GM23338 (cell line): ENCODE results near the gene PLCXD3. TPM values are rescaled to one million over a fixed set of nuclear protein-coding genes. Genes with fewer than 3 reads are reported as not detected.

Experiments used
- ATAC-seq: fragments of 200-7000 bp; cut with Tn5 transposase; 3 replicates; pipeline ENCODE4 v1.9.1; 2020
- DNase-seq: peaks from one replicate; pipeline ENCODE4 v3.0.0-alpha.2; 2015; ENCODE audit warnings: low spot score
- H2AFZ ChIP-seq: fragments of 200-600 bp; sonication (generic); 2 replicates; pipeline ENCODE4 v1.8.0; 2016; ENCODE audit warnings: antibody characterized with exemption, mild to moderate bottlenecking, moderate library complexity
- H3F3A ChIP-seq: fragments of 200-600 bp; sonication (generic); replicated peaks from 2 replicates; pipeline ENCODE4 v1.8.0; 2017; ENCODE audit warnings: antibody characterized with exemption, mixed run types, low read depth
- H3K27ac ChIP-seq: fragments of 200-600 bp; sonication (generic); 2 replicates; pipeline ENCODE4 v1.6.1; 2016; ENCODE audit warnings: low read depth
- H3K27me3 ChIP-seq: fragments of 200-600 bp; sonication (generic); 2 replicates; pipeline ENCODE4 v1.8.0; 2016; ENCODE audit warnings: mild to moderate bottlenecking, mixed run types, moderate library complexity; ENCODE audit not compliant: insufficient read depth
- H3K36me3 ChIP-seq: fragments of 200-600 bp; sonication (generic); 2 replicates; pipeline ENCODE4 v1.8.0; 2016; ENCODE audit warnings: mild to moderate bottlenecking; ENCODE audit not compliant: insufficient read depth
- H3K4me1 ChIP-seq: fragments of 200-600 bp; sonication (generic); 2 replicates; pipeline ENCODE4 v1.8.0; 2016; ENCODE audit warnings: mild to moderate bottlenecking, moderate library complexity; ENCODE audit not compliant: insufficient read depth
- H3K4me2 ChIP-seq: fragments of 200-600 bp; sonication (generic); 2 replicates; pipeline ENCODE4 v1.7.1; 2017; ENCODE audit warnings: mixed run types
- H3K4me3 ChIP-seq: fragments of 200-600 bp; sonication (generic); 2 replicates; pipeline ENCODE4 v1.6.1; 2016; ENCODE audit warnings: mixed run types
- H3K79me2 ChIP-seq: fragments of 200-600 bp; sonication (generic); replicated peaks from 2 replicates; pipeline ENCODE4 v1.8.0; 2017; ENCODE audit warnings: mild to moderate bottlenecking; ENCODE audit not compliant: insufficient read depth
- H3K9me2 ChIP-seq: fragments of 200-600 bp; sonication (generic); 2 replicates; pipeline ENCODE4 v1.8.0; 2017; ENCODE audit not compliant: insufficient read depth
- H4K20me1 ChIP-seq: fragments of 200-600 bp; sonication (generic); replicated peaks from 2 replicates; pipeline ENCODE4 v1.8.0; 2017; ENCODE audit warnings: mild to moderate bottlenecking; ENCODE audit not compliant: insufficient read depth
- H3K27ac Mint-ChIP-seq: 2 replicates; pipeline ENCODE4 v1.8.0; 2020; ENCODE audit warnings: inconsistent platforms, mild to moderate bottlenecking, moderate library complexity, mixed read lengths
- H3K27me3 Mint-ChIP-seq: 3 replicates; pipeline ENCODE4 v1.8.0; 2022; ENCODE audit warnings: low read depth, mild to moderate bottlenecking, moderate library complexity, mixed read lengths, inconsistent platforms; ENCODE audit not compliant: insufficient read depth, poor library complexity
- H3K36me3 Mint-ChIP-seq: 3 replicates; pipeline ENCODE4 v1.8.0; 2021; ENCODE audit warnings: low read depth, mild to moderate bottlenecking, inconsistent platforms, moderate library complexity, mixed read lengths
- H3K4me1 Mint-ChIP-seq: 3 replicates; pipeline ENCODE4 v1.8.0; 2020; ENCODE audit warnings: mild to moderate bottlenecking, inconsistent platforms, mixed read lengths
- H3K4me3 Mint-ChIP-seq: 3 replicates; pipeline ENCODE4 v1.8.0; 2021; ENCODE audit warnings: moderate library complexity, mild to moderate bottlenecking, inconsistent platforms, mixed read lengths
- H3K9me3 Mint-ChIP-seq: 3 replicates; pipeline ENCODE4 v1.8.0; 2020; ENCODE audit warnings: moderate library complexity, mild to moderate bottlenecking, inconsistent platforms, mixed read lengths
- CREB1 ChIP-seq: fragments of 250-450 bp; sonication (Bioruptor Pico); IDR thresholded peaks from 2 replicates; pipeline ENCODE4 v1.5.0; 2020; ENCODE audit warnings: low read depth, mild to moderate bottlenecking, moderate library complexity
- ETS1 ChIP-seq: IDR thresholded peaks from 2 replicates; pipeline ENCODE4 v1.6.1; 2016; ENCODE audit warnings: antibody characterized with exemption
- EZH2 ChIP-seq: fragments of 200-600 bp; sonication (generic); IDR thresholded peaks from one replicate; pipeline ENCODE4 v1.8.0; 2017; ENCODE audit warnings: antibody characterized with exemption, mild to moderate bottlenecking, low read depth; ENCODE audit not compliant: unreplicated experiment
- EZH2phosphoT487 ChIP-seq: fragments of 200-600 bp; sonication (generic); IDR thresholded peaks from one replicate; pipeline ENCODE4 v1.8.1; 2018; ENCODE audit warnings: antibody characterized with exemption; ENCODE audit not compliant: unreplicated experiment
- JUNB ChIP-seq: IDR thresholded peaks from one replicate; pipeline ENCODE4 v1.6.1; 2016; ENCODE audit warnings: antibody characterized with exemption; ENCODE audit not compliant: unreplicated experiment
- NANOG ChIP-seq: IDR thresholded peaks from 2 replicates; pipeline ENCODE4 v1.6.1; 2016; ENCODE audit warnings: antibody characterized with exemption, borderline replicate concordance
- POLR2AphosphoS5 ChIP-seq: IDR thresholded peaks from 2 replicates; pipeline ENCODE4 v1.6.1; 2016; ENCODE audit warnings: antibody characterized with exemption, low read depth
- REST ChIP-seq: IDR thresholded peaks from one replicate; pipeline ENCODE4 v1.6.1; 2018; ENCODE audit warnings: antibody characterized with exemption; ENCODE audit not compliant: unreplicated experiment
- STAT1 ChIP-seq: IDR thresholded peaks from one replicate; pipeline ENCODE4 v1.6.1; 2016; ENCODE audit warnings: antibody characterized with exemption; ENCODE audit not compliant: unreplicated experiment
- ZNF114 ChIP-seq: fragments of 250-450 bp; sonication (Bioruptor Pico); IDR thresholded peaks from 2 replicates; pipeline ENCODE4 v1.5.0; 2020; ENCODE audit warnings: mild to moderate bottlenecking, moderate library complexity
- ZNF331 ChIP-seq: fragments of 250-450 bp; sonication (Bioruptor Pico); IDR thresholded peaks from 2 replicates; pipeline ENCODE4 v1.5.0; 2020; ENCODE audit warnings: low read depth, mild to moderate bottlenecking, moderate library complexity
- polyA plus RNA-seq: library from polyadenylated mRNA; unstranded; fragments of >200 nt; fragmentation: Nextera tagmentation; extraction: Ambion mirVana; gene quantifications from 2 replicates; pipeline ENCODE4 v1.2.1, GENCODE V29; 2016
- total RNA-seq: library from RNA; depleted of rRNA; stranded (reverse); fragments of >200 nt; shearing (Covaris generic); gene quantifications from 2 replicates; pipeline ENCODE4 v1.2.3, GENCODE V29; 2014
- TF ChIP-seq, protein P1 (sequence below): fragments of 250-450 bp; sonication (Bioruptor Pico); IDR thresholded peaks from 2 replicates; pipeline ENCODE4 v1.5.0; 2020; ENCODE audit warnings: mild to moderate bottlenecking, moderate library complexity
- TF ChIP-seq, protein P2 (sequence below), 2 experiments: fragments of 200-600 bp in 1 of 2; sonication (generic) in 1 of 2; conservative IDR thresholded peaks; 2 replicates each; pipeline versions ENCODE4 v1.5.1 to v1.6.1; 2016 to 2017; ENCODE audit warnings: antibody characterized with exemption in 2 of 2, low read depth in 2 of 2, mild to moderate bottlenecking in 2 of 2, moderate library complexity in 1 of 2

Gene PLCXD3
- total and polyA plus RNA-seq, 2 experiments from 2014 or later = 0.03 TPM

DNA sequence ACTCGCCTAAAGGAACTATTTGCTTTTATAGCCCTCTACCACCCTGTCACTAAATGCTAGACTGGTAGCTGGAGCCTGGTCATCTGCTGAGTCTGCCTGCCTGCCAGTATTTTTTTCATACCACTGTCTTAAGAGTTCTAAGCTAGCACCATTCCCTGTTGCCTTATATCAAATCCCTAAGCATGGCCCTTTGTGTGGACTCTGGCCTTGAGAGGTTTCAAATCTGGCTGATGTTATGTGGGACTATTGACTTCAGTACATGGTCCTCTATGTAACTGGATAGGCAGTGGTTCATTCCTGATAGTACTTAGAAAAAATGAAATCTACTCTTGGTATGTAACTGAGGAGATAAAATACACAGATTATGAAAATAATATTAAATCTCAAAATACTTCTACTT lies 103.5 kb downstream of the PLCXD3 start:
- no peaks in the 10 kb centered on the region for H3K36me3 Mint-ChIP-seq
- Histone ChIP-seq H3F3A (no peaks in the 10 kb centered on the region), H3K36me3 (no peaks in the 10 kb centered on the region), H3K4me2 (no peak overlapping the region), H3K27me3 (no peaks in the 10 kb centered on the region), H3K9me2 (no peaks in the 10 kb centered on the region), H4K20me1 (no peaks in the 10 kb centered on the region), H3K27ac (no peak overlapping the region), H3K4me1 (no peaks in the 10 kb centered on the region), H2AFZ (no peak overlapping the region), H3K79me2 (no peaks in the 10 kb centered on the region), H3K4me3 (no peak overlapping the region)
- no peaks in the 10 kb centered on the region for H3K27me3 Mint-ChIP-seq
- TF ChIP-seq, protein P1, sequence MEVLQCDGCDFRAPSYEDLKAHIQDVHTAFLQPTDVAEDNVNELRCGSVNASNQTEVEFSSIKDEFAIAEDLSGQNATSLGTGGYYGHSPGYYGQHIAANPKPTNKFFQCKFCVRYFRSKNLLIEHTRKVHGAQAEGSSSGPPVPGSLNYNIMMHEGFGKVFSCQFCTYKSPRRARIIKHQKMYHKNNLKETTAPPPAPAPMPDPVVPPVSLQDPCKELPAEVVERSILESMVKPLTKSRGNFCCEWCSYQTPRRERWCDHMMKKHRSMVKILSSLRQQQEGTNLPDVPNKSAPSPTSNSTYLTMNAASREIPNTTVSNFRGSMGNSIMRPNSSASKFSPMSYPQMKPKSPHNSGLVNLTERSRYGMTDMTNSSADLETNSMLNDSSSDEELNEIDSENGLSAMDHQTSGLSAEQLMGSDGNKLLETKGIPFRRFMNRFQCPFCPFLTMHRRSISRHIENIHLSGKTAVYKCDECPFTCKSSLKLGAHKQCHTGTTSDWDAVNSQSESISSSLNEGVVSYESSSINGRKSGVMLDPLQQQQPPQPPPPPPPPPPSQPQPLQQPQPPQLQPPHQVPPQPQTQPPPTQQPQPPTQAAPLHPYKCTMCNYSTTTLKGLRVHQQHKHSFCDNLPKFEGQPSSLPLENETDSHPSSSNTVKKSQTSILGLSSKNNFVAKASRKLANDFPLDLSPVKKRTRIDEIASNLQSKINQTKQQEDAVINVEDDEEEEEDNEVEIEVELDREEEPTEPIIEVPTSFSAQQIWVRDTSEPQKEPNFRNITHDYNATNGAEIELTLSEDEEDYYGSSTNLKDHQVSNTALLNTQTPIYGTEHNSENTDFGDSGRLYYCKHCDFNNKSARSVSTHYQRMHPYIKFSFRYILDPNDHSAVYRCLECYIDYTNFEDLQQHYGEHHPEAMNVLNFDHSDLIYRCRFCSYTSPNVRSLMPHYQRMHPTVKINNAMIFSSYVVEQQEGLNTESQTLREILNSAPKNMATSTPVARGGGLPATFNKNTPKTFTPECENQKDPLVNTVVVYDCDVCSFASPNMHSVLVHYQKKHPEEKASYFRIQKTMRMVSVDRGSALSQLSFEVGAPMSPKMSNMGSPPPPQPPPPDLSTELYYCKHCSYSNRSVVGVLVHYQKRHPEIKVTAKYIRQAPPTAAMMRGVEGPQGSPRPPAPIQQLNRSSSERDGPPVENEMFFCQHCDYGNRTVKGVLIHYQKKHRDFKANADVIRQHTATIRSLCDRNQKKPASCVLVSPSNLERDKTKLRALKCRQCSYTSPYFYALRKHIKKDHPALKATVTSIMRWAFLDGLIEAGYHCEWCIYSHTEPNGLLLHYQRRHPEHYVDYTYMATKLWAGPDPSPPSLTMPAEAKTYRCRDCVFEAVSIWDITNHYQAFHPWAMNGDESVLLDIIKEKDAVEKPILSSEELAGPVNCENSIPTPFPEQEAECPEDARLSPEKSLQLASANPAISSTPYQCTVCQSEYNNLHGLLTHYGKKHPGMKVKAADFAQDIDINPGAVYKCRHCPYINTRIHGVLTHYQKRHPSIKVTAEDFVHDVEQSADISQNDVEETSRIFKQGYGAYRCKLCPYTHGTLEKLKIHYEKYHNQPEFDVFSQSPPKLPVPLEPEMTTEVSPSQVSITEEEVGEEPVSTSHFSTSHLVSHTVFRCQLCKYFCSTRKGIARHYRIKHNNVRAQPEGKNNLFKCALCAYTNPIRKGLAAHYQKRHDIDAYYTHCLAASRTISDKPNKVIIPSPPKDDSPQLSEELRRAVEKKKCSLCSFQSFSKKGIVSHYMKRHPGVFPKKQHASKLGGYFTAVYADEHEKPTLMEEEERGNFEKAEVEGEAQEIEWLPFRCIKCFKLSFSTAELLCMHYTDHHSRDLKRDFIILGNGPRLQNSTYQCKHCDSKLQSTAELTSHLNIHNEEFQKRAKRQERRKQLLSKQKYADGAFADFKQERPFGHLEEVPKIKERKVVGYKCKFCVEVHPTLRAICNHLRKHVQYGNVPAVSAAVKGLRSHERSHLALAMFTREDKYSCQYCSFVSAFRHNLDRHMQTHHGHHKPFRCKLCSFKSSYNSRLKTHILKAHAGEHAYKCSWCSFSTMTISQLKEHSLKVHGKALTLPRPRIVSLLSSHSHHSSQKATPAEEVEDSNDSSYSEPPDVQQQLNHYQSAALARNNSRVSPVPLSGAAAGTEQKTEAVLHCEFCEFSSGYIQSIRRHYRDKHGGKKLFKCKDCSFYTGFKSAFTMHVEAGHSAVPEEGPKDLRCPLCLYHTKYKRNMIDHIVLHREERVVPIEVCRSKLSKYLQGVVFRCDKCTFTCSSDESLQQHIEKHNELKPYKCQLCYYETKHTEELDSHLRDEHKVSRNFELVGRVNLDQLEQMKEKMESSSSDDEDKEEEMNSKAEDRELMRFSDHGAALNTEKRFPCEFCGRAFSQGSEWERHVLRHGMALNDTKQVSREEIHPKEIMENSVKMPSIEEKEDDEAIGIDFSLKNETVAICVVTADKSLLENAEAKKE (CRISPR knock-in tag) = no peak
- TF ChIP-seq EZH2 = no peak
- no peak for TF ChIP-seq POLR2AphosphoS5
- TF ChIP-seq ETS1 = no peak
- TF ChIP-seq ZNF331 (CRISPR knock-in tag) = no peak
- no peak for TF ChIP-seq EZH2phosphoT487
- no peak for TF ChIP-seq STAT1
- no peak for TF ChIP-seq CREB1
- TF ChIP-seq, protein P2, sequence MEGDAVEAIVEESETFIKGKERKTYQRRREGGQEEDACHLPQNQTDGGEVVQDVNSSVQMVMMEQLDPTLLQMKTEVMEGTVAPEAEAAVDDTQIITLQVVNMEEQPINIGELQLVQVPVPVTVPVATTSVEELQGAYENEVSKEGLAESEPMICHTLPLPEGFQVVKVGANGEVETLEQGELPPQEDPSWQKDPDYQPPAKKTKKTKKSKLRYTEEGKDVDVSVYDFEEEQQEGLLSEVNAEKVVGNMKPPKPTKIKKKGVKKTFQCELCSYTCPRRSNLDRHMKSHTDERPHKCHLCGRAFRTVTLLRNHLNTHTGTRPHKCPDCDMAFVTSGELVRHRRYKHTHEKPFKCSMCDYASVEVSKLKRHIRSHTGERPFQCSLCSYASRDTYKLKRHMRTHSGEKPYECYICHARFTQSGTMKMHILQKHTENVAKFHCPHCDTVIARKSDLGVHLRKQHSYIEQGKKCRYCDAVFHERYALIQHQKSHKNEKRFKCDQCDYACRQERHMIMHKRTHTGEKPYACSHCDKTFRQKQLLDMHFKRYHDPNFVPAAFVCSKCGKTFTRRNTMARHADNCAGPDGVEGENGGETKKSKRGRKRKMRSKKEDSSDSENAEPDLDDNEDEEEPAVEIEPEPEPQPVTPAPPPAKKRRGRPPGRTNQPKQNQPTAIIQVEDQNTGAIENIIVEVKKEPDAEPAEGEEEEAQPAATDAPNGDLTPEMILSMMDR (conservative IDR thresholded peaks at IDR 0.05; ENCODE audit: low read depth in 2 of 2) = no peak
- TF ChIP-seq ZNF114 (CRISPR knock-in tag) = no peak
- no peak for TF ChIP-seq NANOG
- no peak for TF ChIP-seq REST
- TF ChIP-seq JUNB = no peak
- H3K9me3 Mint-ChIP-seq = no peaks in the 10 kb centered on the region
- no peak overlapping the region for H3K27ac Mint-ChIP-seq
- no peak overlapping the region for H3K4me3 Mint-ChIP-seq
- peaks cover 3% of the 10 kb centered on the region; the same call in 2 of the 3 replicates for H3K4me1 Mint-ChIP-seq
- DNase-seq (no peak), ATAC-seq (no peak)
